Caco-2 (cell line): ENCODE results near the gene GIT2. TPM values are rescaled to one million over a fixed set of nuclear protein-coding genes. Genes with fewer than 3 reads are reported as not detected.

Source experiments
- BruUV-seq: library from RNA; stranded (reverse); fragments of 400-500 nt; replicated peaks from 2 replicates; lab custom pipeline; 2021; lab: Mats Ljungman, UMichigan
- CTCF ChIA-PET: fragments of 300-600 bp; sonication (Branson Sonifier 250); formaldehyde crosslinking; loops from one replicate; lab custom pipeline; 2022; ENCODE audit warnings: antibody characterized with exemption; lab: Charles Lee
- POLR2A ChIA-PET: fragments of 300-600 bp; sonication (Branson Sonifier 250); formaldehyde crosslinking; loops from one replicate; lab custom pipeline; 2022; ENCODE audit warnings: antibody characterized with exemption; lab: Charles Lee
- DNase-seq, 2 experiments: peaks; one replicate each; pipeline versions ENCODE4 v3.0.0 to v3.0.0-alpha.2; 2020 to 2022
- H3K27me3 ChIP-seq: replicated peaks from 2 replicates; pipeline ENCODE4 v1.6.0; 2011; ENCODE audit warnings: low read length; ENCODE audit not compliant: control insufficient read depth, insufficient read depth
- H3K36me3 ChIP-seq: 2 replicates; pipeline ENCODE4 v1.5.1; 2011; ENCODE audit warnings: low read length; ENCODE audit not compliant: control insufficient read depth, insufficient read depth
- H3K4me1 ChIP-seq: fragments of 250-450 bp; sonication (Bioruptor Pico); 2 replicates; pipeline ENCODE4 v1.5.1; 2020; ENCODE audit warnings: mild to moderate bottlenecking
- H3K4me3 ChIP-seq: 2 replicates; pipeline ENCODE4 v1.5.1; 2011; ENCODE audit warnings: low read depth, mild to moderate bottlenecking, control low read depth, low read length
- H3K9me3 ChIP-seq: fragments of 250-450 bp; sonication (Bioruptor Pico); 2 replicates; pipeline ENCODE4 v1.5.1; 2020; ENCODE audit warnings: mild to moderate bottlenecking, moderate library complexity
- H3K27ac Mint-ChIP-seq: one replicate; pipeline ENCODE4 v1.8.0; 2022; ENCODE audit warnings: mixed read lengths; ENCODE audit not compliant: unreplicated experiment
- H3K27me3 Mint-ChIP-seq: one replicate; pipeline ENCODE4 v1.8.0; 2022; ENCODE audit warnings: mixed read lengths; ENCODE audit not compliant: insufficient read depth, unreplicated experiment
- H3K36me3 Mint-ChIP-seq: one replicate; pipeline ENCODE4 v1.8.0; 2022; ENCODE audit warnings: mild to moderate bottlenecking, mixed read lengths; ENCODE audit not compliant: insufficient read depth, unreplicated experiment
- H3K4me1 Mint-ChIP-seq: one replicate; pipeline ENCODE4 v1.8.0; 2022; ENCODE audit warnings: low read depth, mixed read lengths; ENCODE audit not compliant: unreplicated experiment
- H3K4me3 Mint-ChIP-seq: one replicate; pipeline ENCODE4 v1.8.0; 2022; ENCODE audit warnings: mild to moderate bottlenecking, moderate library complexity, mixed read lengths; ENCODE audit not compliant: unreplicated experiment
- H3K9me3 Mint-ChIP-seq: one replicate; pipeline ENCODE4 v1.8.0; 2022; ENCODE audit warnings: mixed read lengths; ENCODE audit not compliant: unreplicated experiment
- intact Hi-C: fragments of 100-400 bp; cut with micrococcal nuclease; formaldehyde crosslinking; loops from one replicate; pipeline ENCODE4 v1.10.0; 2022; ENCODE audit not compliant: unreplicated experiment
- total RNA-seq: library from RNA; stranded (reverse); gene quantifications from 2 replicates; pipeline ENCODE4 v1.2.3, GENCODE V29; 2022
- TF ChIP-seq, protein P1 (sequence below), 2 experiments: fragments of 200-600 bp in 1 of 2; IDR thresholded peaks; 1 replicate in 1 of 2; 2 replicates in 1 of 2; pipeline versions ENCODE4 v1.5.1 to v1.8.0; 2011 to 2022; ENCODE audit warnings: antibody characterized with exemption in 1 of 2, control low read depth in 1 of 2, inconsistent platforms in 1 of 2, low read depth in 1 of 2, low read length in 1 of 2, mild to moderate bottlenecking in 1 of 2, moderate library complexity in 1 of 2; ENCODE audit not compliant: insufficient read depth in 1 of 2, severe bottlenecking in 1 of 2, unreplicated experiment in 1 of 2

The GIT2 gene
- total RNA-seq, 1 experiment from 2014 or later: 29.3 TPM

DNA sequence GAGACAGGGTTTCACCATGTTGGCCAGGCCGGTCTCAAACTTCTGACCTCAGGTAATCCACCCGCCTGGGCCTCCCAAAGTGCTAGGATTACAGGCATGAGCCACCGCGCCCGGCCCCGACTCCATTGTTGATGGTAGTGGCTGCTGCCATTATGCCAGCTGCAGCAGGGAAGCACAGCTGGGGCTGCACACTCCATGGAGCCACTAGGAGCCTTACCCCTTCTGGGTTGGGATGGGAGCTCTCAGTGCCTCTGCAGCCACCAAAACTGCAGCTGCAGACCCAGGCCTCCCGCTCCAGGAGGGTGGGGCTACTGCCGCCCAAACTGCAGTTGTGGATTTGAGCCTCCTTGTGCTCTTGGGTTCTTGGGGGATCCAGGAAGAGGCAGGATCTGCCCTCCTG, 70.2 kb downstream of the GIT2 start:
- Mint-ChIP-seq H3K27me3 (no peaks in the 10 kb centered on the region), H3K9me3 (no peaks in the 10 kb centered on the region), H3K4me3 (no peak overlapping the region), H3K27ac (no peak overlapping the region), H3K36me3 (peaks cover 7% of the 10 kb centered on the region), H3K4me1 (peaks cover 11% of the 10 kb centered on the region)
- Histone ChIP-seq H3K4me1 (peaks cover 13% of the 10 kb centered on the region), H3K4me3 (no peak overlapping the region), H3K36me3 (peaks cover 2% of the 10 kb centered on the region; the same call in 1 of the 2 replicates), H3K27me3 (no peaks in the 10 kb centered on the region), H3K9me3 (no peaks in the 10 kb centered on the region)
- BruUV-seq: no TSS peak
- CTCF ChIA-PET: no interaction called here
- TF ChIP-seq, protein P1, sequence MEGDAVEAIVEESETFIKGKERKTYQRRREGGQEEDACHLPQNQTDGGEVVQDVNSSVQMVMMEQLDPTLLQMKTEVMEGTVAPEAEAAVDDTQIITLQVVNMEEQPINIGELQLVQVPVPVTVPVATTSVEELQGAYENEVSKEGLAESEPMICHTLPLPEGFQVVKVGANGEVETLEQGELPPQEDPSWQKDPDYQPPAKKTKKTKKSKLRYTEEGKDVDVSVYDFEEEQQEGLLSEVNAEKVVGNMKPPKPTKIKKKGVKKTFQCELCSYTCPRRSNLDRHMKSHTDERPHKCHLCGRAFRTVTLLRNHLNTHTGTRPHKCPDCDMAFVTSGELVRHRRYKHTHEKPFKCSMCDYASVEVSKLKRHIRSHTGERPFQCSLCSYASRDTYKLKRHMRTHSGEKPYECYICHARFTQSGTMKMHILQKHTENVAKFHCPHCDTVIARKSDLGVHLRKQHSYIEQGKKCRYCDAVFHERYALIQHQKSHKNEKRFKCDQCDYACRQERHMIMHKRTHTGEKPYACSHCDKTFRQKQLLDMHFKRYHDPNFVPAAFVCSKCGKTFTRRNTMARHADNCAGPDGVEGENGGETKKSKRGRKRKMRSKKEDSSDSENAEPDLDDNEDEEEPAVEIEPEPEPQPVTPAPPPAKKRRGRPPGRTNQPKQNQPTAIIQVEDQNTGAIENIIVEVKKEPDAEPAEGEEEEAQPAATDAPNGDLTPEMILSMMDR (IDR thresholded peaks at IDR 0.05; ENCODE audit: insufficient read depth in 1 of 2, low read depth in 1 of 2, low read length in 1 of 2, severe bottlenecking in 1 of 2, unreplicated experiment in 1 of 2): no peak
- intact Hi-C loops: no loop called here
- no peak for DNase-seq
- POLR2A ChIA-PET: no interaction called here

DNA sequence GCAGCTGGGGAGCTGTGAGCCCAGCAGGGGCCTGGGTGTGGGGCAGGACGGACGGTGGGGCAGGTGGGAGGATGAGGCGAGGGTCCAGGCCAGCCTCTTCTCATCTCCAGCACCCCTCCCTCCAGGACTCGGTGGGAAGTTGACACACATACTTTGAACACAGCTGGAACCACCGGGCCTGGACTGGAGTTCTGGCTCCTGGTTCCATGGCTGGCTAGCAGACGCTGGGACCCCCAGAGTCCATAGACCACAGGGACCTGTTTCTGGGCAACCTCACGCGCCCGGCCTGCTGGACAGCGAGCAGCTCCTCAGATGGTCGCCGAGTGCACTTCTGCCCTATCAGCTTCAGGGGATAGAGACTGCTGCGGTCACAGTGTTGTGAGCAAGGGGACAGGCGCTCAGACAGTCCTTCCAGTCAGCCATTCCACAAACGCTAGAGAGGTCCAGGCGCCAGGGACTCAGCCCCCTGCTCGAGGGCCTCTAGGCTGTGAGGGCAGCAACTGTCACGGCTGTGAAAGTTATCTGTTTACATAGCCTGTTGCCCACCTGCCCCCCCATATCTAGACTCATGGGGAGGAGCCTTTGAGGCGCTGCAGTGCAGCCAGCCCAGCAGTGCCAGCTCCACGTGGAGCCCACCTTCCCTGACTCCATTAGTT, 70.9 kb downstream of the GIT2 start:
- Mint-ChIP-seq H3K4me3 (no peak overlapping the region), H3K36me3 (peaks cover 7% of the 10 kb centered on the region), H3K27ac (no peak overlapping the region), H3K4me1 (peaks cover 8% of the 10 kb centered on the region), H3K27me3 (no peaks in the 10 kb centered on the region), H3K9me3 (no peaks in the 10 kb centered on the region)
- Histone ChIP-seq H3K9me3 (no peaks in the 10 kb centered on the region), H3K4me3 (no peak overlapping the region), H3K36me3 (peaks cover 3% of the 10 kb centered on the region), H3K27me3 (no peaks in the 10 kb centered on the region), H3K4me1 (peaks cover 8% of the 10 kb centered on the region)
- ChIA-PET CTCF (no interaction called here), POLR2A (no interaction called here)
- no peak for DNase-seq
- BruUV-seq: no TSS peak
- intact Hi-C loops: no loop called here
- TF ChIP-seq, protein P1 (IDR thresholded peaks at IDR 0.05; ENCODE audit: insufficient read depth in 1 of 2, low read depth in 1 of 2, low read length in 1 of 2, severe bottlenecking in 1 of 2, unreplicated experiment in 1 of 2): no peak

DNA sequence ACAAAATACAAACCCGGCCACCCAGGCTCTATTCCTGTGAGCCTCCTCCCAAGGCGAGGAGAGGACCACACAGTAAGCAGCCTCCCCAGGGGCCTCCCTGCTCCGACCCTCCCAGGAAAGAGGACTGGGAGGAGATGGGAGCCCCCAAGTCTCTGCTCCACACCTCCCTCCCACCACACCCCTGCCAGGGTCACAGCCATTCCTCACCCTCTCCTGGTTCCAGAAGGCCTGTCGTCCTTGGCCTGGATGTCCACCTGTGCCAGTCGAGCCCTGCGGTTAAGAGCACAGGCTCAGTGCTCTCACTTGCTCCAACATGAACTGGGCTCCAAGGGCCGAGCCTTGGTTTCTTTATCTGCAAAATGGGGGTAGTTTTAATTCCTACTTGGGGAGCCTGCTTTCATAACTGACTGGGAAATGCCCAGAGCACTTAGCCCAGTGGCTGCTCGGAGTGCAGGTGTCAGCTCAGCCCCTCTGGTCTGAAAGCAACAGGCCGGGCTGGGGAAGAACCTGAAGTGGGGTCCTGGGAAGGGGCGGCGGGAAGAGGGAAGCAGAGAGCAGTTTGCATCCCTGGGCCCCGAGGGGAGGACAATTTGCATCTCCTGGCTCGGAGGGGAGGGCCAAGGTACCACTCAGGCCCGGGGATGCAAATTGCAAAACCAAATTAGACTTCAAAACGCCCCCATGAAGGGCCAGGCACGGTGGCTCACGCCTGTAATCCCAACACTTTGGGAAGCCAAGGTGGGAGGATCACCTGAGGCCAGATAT, 72.5 kb downstream of the GIT2 start:
- CTCF ChIA-PET: interaction anchor here (0.7 kb wide), 1 partner anchor 135 kb away, joined by 3 read pairs; no protein-coding TSS in a partner anchor

More for the DNA sequence above, 72.5 kb downstream of the GIT2 start:
- Mint-ChIP-seq H3K4me1 (no peaks in the 10 kb centered on the region), H3K27me3 (no peaks in the 10 kb centered on the region), H3K27ac (no peak overlapping the region), H3K4me3 (no peak overlapping the region), H3K36me3 (peaks cover 12% of the 10 kb centered on the region), H3K9me3 (no peaks in the 10 kb centered on the region)
- Histone ChIP-seq H3K9me3 (no peaks in the 10 kb centered on the region), H3K4me3 (no peak overlapping the region), H3K27me3 (no peaks in the 10 kb centered on the region), H3K4me1 (no peaks in the 10 kb centered on the region), H3K36me3 (peaks cover 4% of the 10 kb centered on the region)
- intact Hi-C loops: no loop called here
- TF ChIP-seq, protein P1 (IDR thresholded peaks at IDR 0.05; ENCODE audit: insufficient read depth in 1 of 2, low read depth in 1 of 2, low read length in 1 of 2, severe bottlenecking in 1 of 2, unreplicated experiment in 1 of 2): no peak
- DNase-seq: no peak
- POLR2A ChIA-PET: no interaction called here
- no TSS peak for BruUV-seq
